IPS DF 6.9 (cell line): Measurements from ENCODE around the gene ZFP69B.

Source experiments
- DNase-seq: peaks from one replicate; pipeline ENCODE4 v3.0.0-alpha.2; 2013; ENCODE audit warnings: low read depth, low spot score
- H3K27ac ChIP-seq: one replicate; pipeline ENCODE4 v1.5.1; 2013; ENCODE audit warnings: low read length, control low read depth
- H3K27me3 ChIP-seq: 2 replicates; pipeline ENCODE4 v1.6.1; 2013; ENCODE audit warnings: mild to moderate bottlenecking, low read length; ENCODE audit not compliant: control insufficient read depth, insufficient read depth
- H3K36me3 ChIP-seq: 2 replicates; pipeline ENCODE4 v1.6.1; 2013; ENCODE audit warnings: low read length; ENCODE audit not compliant: control insufficient read depth, insufficient read depth
- H3K4me1 ChIP-seq: 2 replicates; pipeline ENCODE4 v1.6.1; 2013; ENCODE audit warnings: low read length; ENCODE audit not compliant: control insufficient read depth, insufficient read depth
- H3K4me3 ChIP-seq: 2 replicates; pipeline ENCODE4 v1.5.1; 2013; ENCODE audit warnings: mild to moderate bottlenecking, low read length
- H3K9me3 ChIP-seq: 2 replicates; pipeline ENCODE4 v1.6.1; 2013; ENCODE audit warnings: low read length, inconsistent platforms; ENCODE audit not compliant: control insufficient read depth, insufficient read depth
- WGBS: extraction: QIAGEN DNeasy Blood & Tissue Kit; methylation state at CpG from one replicate; pipeline ENCODE4 v1.1.7; 2013; ENCODE audit warnings: mixed read lengths, missing lambda C conversion rate; ENCODE audit not compliant: insufficient read length, insufficient coverage; 5-methylcytosine and 5-hydroxymethylcytosine counted together

Gene ZFP69B

GRCh38 chr1:40416709-40417108 lies 33.6 kb upstream of the ZFP69B start:
- no peaks in the 10 kb centered on the region for H3K36me3 ChIP-seq
- no peaks in the 10 kb centered on the region for H3K27me3 ChIP-seq
- no CpG with 5 or more reads among the region's 4 CpGs for WGBS
- H3K4me3 ChIP-seq, result no peak overlapping the region
- H3K9me3 ChIP-seq, result no peaks in the 10 kb centered on the region
- DNase-seq, result no peak
- no peaks in the 10 kb centered on the region; the same call in 1 of the 2 replicates for H3K4me1 ChIP-seq
- H3K27ac ChIP-seq, result no peak overlapping the region

- Histone ChIP-seq H3K27ac (no peak overlapping the region), H3K27me3 (no peaks in the 10 kb centered on the region), H3K4me3 (no peak overlapping the region), H3K36me3 (no peaks in the 10 kb centered on the region), H3K9me3 (no peaks in the 10 kb centered on the region), H3K4me1 (no peaks in the 10 kb centered on the region; the same call in 1 of the 2 replicates)
- WGBS, result no CpG with 5 or more reads among the region's 15 CpGs
- DNase-seq, result no peak
These were observed 28.6 kb upstream of the ZFP69B start for GRCh38 chr1:40421431-40422384.

GRCh38 chr1:40422630-40423263 lies 27.5 kb upstream of the ZFP69B start:
- no peak overlapping the region for H3K4me3 ChIP-seq
- no peaks in the 10 kb centered on the region for H3K4me1 ChIP-seq
- no peaks in the 10 kb centered on the region for H3K36me3 ChIP-seq

GRCh38 chr1:40423264-40423642 lies 27.0 kb upstream of the ZFP69B start:
- no CpG with 5 or more reads among the region's 4 CpGs for WGBS
- no peaks in the 10 kb centered on the region for H3K4me1 ChIP-seq
- no peak for DNase-seq
- H3K36me3 ChIP-seq, result no peaks in the 10 kb centered on the region
- no peak overlapping the region for H3K27ac ChIP-seq
- no peaks in the 10 kb centered on the region for H3K27me3 ChIP-seq
- no peak overlapping the region for H3K4me3 ChIP-seq
- no peaks in the 10 kb centered on the region for H3K9me3 ChIP-seq

More at GRCh38 chr1:40422630-40423263, 27.5 kb upstream of the ZFP69B start:
- Histone ChIP-seq H3K9me3 (no peaks in the 10 kb centered on the region), H3K27me3 (no peaks in the 10 kb centered on the region), H3K27ac (no peak overlapping the region)
- WGBS, result no CpG with 5 or more reads among the region's 11 CpGs
- DNase-seq, result no peak

- Histone ChIP-seq H3K27me3 (no peaks in the 10 kb centered on the region), H3K4me1 (no peaks in the 10 kb centered on the region), H3K36me3 (no peaks in the 10 kb centered on the region), H3K4me3 (no peak overlapping the region), H3K9me3 (no peaks in the 10 kb centered on the region), H3K27ac (no peak overlapping the region)
- no peak for DNase-seq
- no CpG with 5 or more reads among the region's 6 CpGs for WGBS
These were observed 26.2 kb upstream of the ZFP69B start for GRCh38 chr1:40423951-40424618.

- no peaks in the 10 kb centered on the region for H3K36me3 ChIP-seq
- H3K4me1 ChIP-seq, result no peaks in the 10 kb centered on the region
- WGBS, result no CpG with 5 or more reads among the region's 4 CpGs
- no peak overlapping the region for H3K27ac ChIP-seq
- H3K4me3 ChIP-seq, result no peak overlapping the region
- no peaks in the 10 kb centered on the region for H3K9me3 ChIP-seq
- DNase-seq, result no peak
- H3K27me3 ChIP-seq, result no peaks in the 10 kb centered on the region
These were observed 25.1 kb upstream of the ZFP69B start for GRCh38 chr1:40425198-40425597.

- H3K4me1 ChIP-seq, result no peaks in the 10 kb centered on the region
- H3K9me3 ChIP-seq, result no peaks in the 10 kb centered on the region
- H3K4me3 ChIP-seq, result no peak overlapping the region
- H3K27ac ChIP-seq, result no peak overlapping the region
- no peaks in the 10 kb centered on the region for H3K27me3 ChIP-seq
- DNase-seq, result no peak
- H3K36me3 ChIP-seq, result no peaks in the 10 kb centered on the region
These were observed 18.9 kb upstream of the ZFP69B start for GRCh38 chr1:40431385-40431784.

- DNase-seq, result no peak
- Histone ChIP-seq H3K36me3 (no peaks in the 10 kb centered on the region), H3K27ac (no peak overlapping the region), H3K27me3 (no peaks in the 10 kb centered on the region), H3K4me3 (no peak overlapping the region), H3K9me3 (no peaks in the 10 kb centered on the region), H3K4me1 (no peaks in the 10 kb centered on the region)
- no CpG with 5 or more reads among the region's 3 CpGs for WGBS
These were observed 17.5 kb upstream of the ZFP69B start for GRCh38 chr1:40432644-40433390.

- no CpG with 5 or more reads among the region's 5 CpGs for WGBS
- Histone ChIP-seq H3K4me1 (no peaks in the 10 kb centered on the region), H3K4me3 (no peak overlapping the region), H3K27ac (no peak overlapping the region), H3K9me3 (no peaks in the 10 kb centered on the region), H3K27me3 (no peaks in the 10 kb centered on the region), H3K36me3 (no peaks in the 10 kb centered on the region)
- no peak for DNase-seq
These were observed 14.8 kb upstream of the ZFP69B start for GRCh38 chr1:40435471-40435870.

- no CpG with 5 or more reads among the region's 4 CpGs for WGBS
- no peaks in the 10 kb centered on the region for H3K36me3 ChIP-seq
- no peaks in the 10 kb centered on the region for H3K4me1 ChIP-seq
- no peak overlapping the region for H3K4me3 ChIP-seq
- H3K9me3 ChIP-seq, result no peaks in the 10 kb centered on the region
- no peak for DNase-seq
- H3K27me3 ChIP-seq, result no peaks in the 10 kb centered on the region
- no peak overlapping the region for H3K27ac ChIP-seq
These were observed 14.4 kb upstream of the ZFP69B start for GRCh38 chr1:40435876-40436275.
